Activated CD4-positive, alpha-beta T cell treated with anti-CD3 and anti-CD28 coated beads, Interleukin-2, amount 10 ng/mL, durations not matched to agents 24 days and 14 days (primary cell): Measurements from ENCODE around the gene PRKACA. TPM values are rescaled to one million over a fixed set of nuclear protein-coding genes. Genes with fewer than 3 reads are reported as not detected.

Experiments used
- DNase-seq: peaks from one replicate; pipeline ENCODE4 v3.0.0; 2022
- H3K27ac Mint-ChIP-seq: one replicate; pipeline ENCODE4 v1.8.0; 2022; ENCODE audit warnings: mild to moderate bottlenecking, mixed read lengths
- H3K27me3 Mint-ChIP-seq: one replicate; pipeline ENCODE4 v1.8.0; 2022; ENCODE audit warnings: mixed read lengths
- H3K36me3 Mint-ChIP-seq: one replicate; pipeline ENCODE4 v1.8.0; 2022; ENCODE audit warnings: low read depth, mild to moderate bottlenecking, mixed read lengths
- H3K4me1 Mint-ChIP-seq: one replicate; pipeline ENCODE4 v1.8.0; 2021; ENCODE audit warnings: mixed read lengths
- H3K4me3 Mint-ChIP-seq: one replicate; pipeline ENCODE4 v1.8.0; 2022; ENCODE audit warnings: mild to moderate bottlenecking, moderate library complexity, mixed read lengths
- H3K9me3 Mint-ChIP-seq: one replicate; pipeline ENCODE4 v1.8.0; 2021; ENCODE audit warnings: mixed read lengths
- intact Hi-C: fragments of 100-400 bp; cut with micrococcal nuclease; formaldehyde crosslinking; loops from one replicate; pipeline ENCODE4 v1.15.1; 2023
- total RNA-seq: library from RNA; stranded (reverse); gene quantifications from 2 replicates; pipeline ENCODE4 v1.2.3, GENCODE V29; 2022

The PRKACA gene
- total RNA-seq, 1 donor from 2014 or later: 64.7 TPM

DNA sequence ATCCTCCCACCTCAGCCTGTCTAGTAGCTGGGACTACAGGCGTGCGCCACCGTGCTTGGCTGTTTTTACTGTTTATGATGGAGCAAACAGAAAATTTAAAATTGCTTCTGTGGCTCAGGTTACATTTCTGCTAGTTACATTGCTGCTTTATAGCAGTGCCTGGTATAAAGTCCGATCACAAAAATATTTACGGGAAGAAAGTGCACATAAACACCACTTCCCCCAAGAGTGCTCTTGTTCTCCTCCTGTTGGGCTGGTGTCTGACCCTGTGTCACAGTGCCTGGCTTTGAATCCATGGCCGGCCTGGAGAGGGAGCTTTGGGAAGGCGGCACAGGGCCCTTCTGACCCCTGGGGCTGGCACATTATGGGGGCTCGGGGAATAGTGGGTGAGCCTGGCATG lies 11.9 kb downstream of the PRKACA start:
- no peak for DNase-seq
- H3K27me3 Mint-ChIP-seq: no peaks in the 10 kb centered on the region
- peaks cover 13% of the 10 kb centered on the region for H3K36me3 Mint-ChIP-seq
- no peaks in the 10 kb centered on the region for H3K4me1 Mint-ChIP-seq
- intact Hi-C loops: no loop called here
- H3K27ac Mint-ChIP-seq: no peak overlapping the region
- H3K4me3 Mint-ChIP-seq: no peak overlapping the region
- no peaks in the 10 kb centered on the region for H3K9me3 Mint-ChIP-seq

- Mint-ChIP-seq H3K27me3 (no peaks in the 10 kb centered on the region), H3K27ac (no peak overlapping the region), H3K4me1 (no peaks in the 10 kb centered on the region), H3K36me3 (peaks cover 13% of the 10 kb centered on the region), H3K4me3 (no peak overlapping the region), H3K9me3 (no peaks in the 10 kb centered on the region)
- intact Hi-C loops: no loop called here
- no peak for DNase-seq
Observed at GRCh38 chr19:14103310-14103709, 14.3 kb downstream of the PRKACA start.

- Mint-ChIP-seq H3K4me1 (no peaks in the 10 kb centered on the region), H3K27me3 (no peaks in the 10 kb centered on the region), H3K4me3 (no peak overlapping the region), H3K27ac (no peak overlapping the region), H3K9me3 (no peaks in the 10 kb centered on the region), H3K36me3 (peaks cover 16% of the 10 kb centered on the region)
- intact Hi-C loops: no loop called here
- DNase-seq: no peak
Observed at GRCh38 chr19:14102756-14103155, 14.8 kb downstream of the PRKACA start.

DNA sequence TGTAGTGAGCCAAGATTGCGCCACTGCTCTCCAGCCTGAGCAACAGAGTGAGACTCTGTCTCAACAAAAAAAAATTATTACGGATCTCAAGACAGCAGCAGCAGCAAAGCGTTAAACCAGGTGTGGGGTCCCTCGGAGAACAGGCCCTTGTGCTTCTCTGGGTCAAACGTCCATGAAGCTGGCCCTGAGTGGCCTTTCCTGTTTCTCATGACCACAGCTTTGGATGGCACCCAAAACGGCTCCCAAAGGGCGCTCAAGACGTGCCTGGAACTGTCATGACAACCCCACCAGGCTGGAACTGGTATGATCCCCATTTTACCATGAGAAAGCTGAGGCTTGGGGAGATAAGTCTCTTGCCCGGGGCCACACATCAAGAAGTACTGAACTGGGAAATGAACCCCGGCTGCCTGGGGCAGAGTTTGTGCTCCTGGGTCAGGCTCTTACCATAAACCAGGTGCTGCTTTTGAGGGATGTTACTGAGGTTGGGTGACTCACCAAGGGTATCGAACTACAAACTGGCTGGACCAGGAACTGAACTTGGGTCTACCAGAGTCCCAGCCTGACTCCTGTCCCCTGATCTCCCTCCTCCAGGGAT lies 15.4 kb downstream of the PRKACA start:
- Mint-ChIP-seq H3K4me3 (no peak overlapping the region), H3K27me3 (no peaks in the 10 kb centered on the region), H3K36me3 (peaks cover 15% of the 10 kb centered on the region), H3K27ac (no peak overlapping the region), H3K9me3 (no peaks in the 10 kb centered on the region), H3K4me1 (no peaks in the 10 kb centered on the region)
- no peak for DNase-seq
- intact Hi-C loops: no loop called here

DNA sequence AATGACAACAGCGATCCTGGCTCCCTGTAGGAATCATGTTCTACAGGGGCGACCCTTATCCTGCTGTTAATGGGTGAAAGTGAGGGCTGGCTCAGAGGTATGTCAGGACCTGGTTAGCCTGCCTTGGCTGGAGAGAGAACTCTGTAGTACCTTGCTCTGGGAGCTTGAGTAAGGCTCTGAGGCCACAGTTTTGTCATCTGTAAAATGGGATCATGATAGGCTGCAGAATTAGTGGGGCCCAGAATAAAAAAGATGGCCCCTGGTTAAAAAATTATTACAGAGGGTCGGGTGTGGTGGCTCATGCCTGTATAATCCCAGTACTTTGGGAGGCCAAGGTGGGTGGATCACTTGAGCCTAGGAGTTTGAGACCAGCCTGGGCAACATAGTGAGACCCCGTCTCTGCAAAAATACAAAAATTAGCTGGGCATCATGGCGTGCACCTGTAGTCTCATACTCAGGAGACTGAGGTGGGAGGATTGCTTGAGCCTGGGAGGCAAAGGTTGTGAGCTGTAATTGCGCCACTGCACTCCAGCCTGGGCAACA lies 16.5 kb downstream of the PRKACA start:
- Mint-ChIP-seq H3K27ac (no peak overlapping the region), H3K4me1 (no peaks in the 10 kb centered on the region), H3K27me3 (no peaks in the 10 kb centered on the region), H3K4me3 (no peak overlapping the region), H3K9me3 (no peaks in the 10 kb centered on the region), H3K36me3 (peaks cover 20% of the 10 kb centered on the region)
- intact Hi-C loops: no loop called here
- DNase-seq: no peak

GRCh38 chr19:14097532-14098151 lies 19.9 kb downstream of the PRKACA start:
- peaks cover 2% of the 10 kb centered on the region for H3K4me1 Mint-ChIP-seq
- intact Hi-C loops: no loop called here
- H3K36me3 Mint-ChIP-seq: peaks cover 28% of the 10 kb centered on the region
- no peak for DNase-seq
- H3K4me3 Mint-ChIP-seq: no peak overlapping the region
- no peak overlapping the region for H3K27ac Mint-ChIP-seq
- no peaks in the 10 kb centered on the region for H3K27me3 Mint-ChIP-seq
- peaks cover 5% of the 10 kb centered on the region for H3K9me3 Mint-ChIP-seq

DNA sequence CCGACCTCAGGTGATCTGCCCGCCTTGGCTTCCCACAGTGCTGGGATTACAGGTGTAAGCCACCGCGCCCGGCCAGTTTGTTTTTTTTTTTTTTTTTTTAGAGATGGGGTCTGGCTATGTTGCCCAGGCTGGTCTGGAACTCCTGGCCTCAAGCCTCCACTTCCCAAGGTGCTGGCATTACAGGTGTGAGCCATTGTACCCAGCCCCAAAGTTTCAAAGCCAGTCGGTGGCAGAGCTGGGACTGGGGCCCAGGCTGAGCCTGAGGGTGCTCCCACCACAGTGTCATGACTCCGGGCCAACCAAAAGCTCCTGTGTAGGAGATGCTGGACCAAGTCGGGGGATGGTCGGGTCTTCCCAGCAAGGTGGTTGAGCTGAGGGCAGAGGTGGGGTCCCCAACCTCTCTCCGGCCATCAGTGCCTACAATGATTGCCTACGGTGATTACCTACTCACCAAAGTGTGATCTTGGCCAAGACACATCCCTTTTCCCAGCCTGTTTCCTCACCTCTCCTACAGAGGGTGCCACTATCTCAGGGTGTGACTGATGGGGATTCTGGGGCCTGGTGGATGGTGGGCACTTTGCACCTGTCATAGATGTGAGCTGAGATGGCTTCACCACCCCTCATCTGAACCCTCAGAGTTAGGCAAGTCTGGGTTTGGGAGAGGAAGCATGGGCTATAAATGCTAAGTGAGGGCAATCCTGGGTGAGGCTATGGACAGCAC lies 21.1 kb downstream of the PRKACA start:
- H3K4me1 Mint-ChIP-seq: peaks cover 9% of the 10 kb centered on the region
- no peak for DNase-seq
- intact Hi-C loops: no loop called here
- H3K9me3 Mint-ChIP-seq: peaks cover 5% of the 10 kb centered on the region
- H3K4me3 Mint-ChIP-seq: no peak overlapping the region
- H3K27ac Mint-ChIP-seq: no peak overlapping the region
- peaks cover 32% of the 10 kb centered on the region for H3K36me3 Mint-ChIP-seq
- H3K27me3 Mint-ChIP-seq: no peaks in the 10 kb centered on the region

GRCh38 chr19:14094854-14095253 lies 22.7 kb downstream of the PRKACA start:
- Mint-ChIP-seq H3K27ac (peak overlapping the region; percentile 48), H3K4me3 (no peak overlapping the region), H3K36me3 (peaks cover 28% of the 10 kb centered on the region), H3K27me3 (no peaks in the 10 kb centered on the region), H3K4me1 (peaks cover 10% of the 10 kb centered on the region), H3K9me3 (peaks cover 5% of the 10 kb centered on the region)
- intact Hi-C loops: no loop called here
- DNase-seq: peak; percentile 61

GRCh38 chr19:14093117-14093823 lies 24.3 kb downstream of the PRKACA start:
- H3K4me3 Mint-ChIP-seq: peak overlapping the region; percentile 41
- DNase-seq: peak; percentile 58
- intact Hi-C loops: no loop called here
- no peaks in the 10 kb centered on the region for H3K27me3 Mint-ChIP-seq
- peaks cover 5% of the 10 kb centered on the region for H3K9me3 Mint-ChIP-seq
- peaks cover 37% of the 10 kb centered on the region for H3K36me3 Mint-ChIP-seq
- H3K27ac Mint-ChIP-seq: peak overlapping the region; percentile 68
- peaks cover 14% of the 10 kb centered on the region for H3K4me1 Mint-ChIP-seq

DNA sequence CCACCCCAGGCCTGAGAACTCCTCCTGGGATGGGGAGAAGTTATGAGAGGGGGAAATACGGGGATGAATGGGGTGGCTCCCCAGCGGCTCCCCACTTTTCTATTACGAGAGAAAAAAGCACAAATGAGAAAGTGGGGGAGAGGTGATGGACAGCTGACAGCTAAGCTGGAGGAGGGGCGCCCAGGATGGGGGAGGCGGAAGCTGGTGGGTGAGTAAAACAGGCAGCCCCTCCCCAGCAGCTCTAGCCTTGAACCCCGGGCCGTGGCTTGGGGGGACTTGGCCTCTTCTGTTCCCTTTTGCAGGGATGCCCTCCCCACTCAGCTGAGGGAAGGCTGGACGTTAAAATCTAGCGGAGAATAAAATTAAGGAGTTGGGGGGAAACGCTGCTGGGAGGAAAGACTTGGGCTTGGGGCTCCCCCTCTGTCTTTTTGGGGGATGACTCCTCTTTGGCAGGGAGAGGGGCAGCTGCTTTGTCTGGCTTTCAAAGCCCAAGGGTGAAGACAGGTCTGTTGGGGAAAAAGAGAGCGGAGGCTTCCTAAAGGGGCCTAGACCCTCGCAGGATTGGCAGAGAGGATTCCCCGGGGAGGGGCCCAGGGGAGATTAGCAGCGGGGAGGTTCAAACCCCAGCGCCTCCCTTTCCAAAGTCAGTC lies 25.6 kb downstream of the PRKACA start:
- Mint-ChIP-seq H3K36me3 (peaks cover 39% of the 10 kb centered on the region), H3K27ac (peak overlapping the region; percentile 98), H3K27me3 (no peaks in the 10 kb centered on the region), H3K9me3 (peaks cover 5% of the 10 kb centered on the region), H3K4me3 (peak overlapping the region; percentile 92), H3K4me1 (peaks cover 17% of the 10 kb centered on the region)
- intact Hi-C loops: loop anchor here (1.0 to 2.0 kb wide), 3 partner anchors 19 to 45 kb away; partner anchors contain the start of genes ASF1B and PRKACA
- DNase-seq: peak; percentile 86

- peak; percentile 94 for DNase-seq
- Mint-ChIP-seq H3K36me3 (peaks cover 40% of the 10 kb centered on the region), H3K27me3 (no peaks in the 10 kb centered on the region), H3K9me3 (peaks cover 5% of the 10 kb centered on the region), H3K27ac (peak overlapping the region; percentile 98), H3K4me3 (peak overlapping the region; percentile 92), H3K4me1 (peaks cover 17% of the 10 kb centered on the region)
- intact Hi-C loops: loop anchor here (1.0 to 2.0 kb wide), 3 partner anchors 18 to 46 kb away; partner anchors contain the start of genes ASF1B and PRKACA
Observed at GRCh38 chr19:14091081-14091812, 26.3 kb downstream of the PRKACA start.

DNA sequence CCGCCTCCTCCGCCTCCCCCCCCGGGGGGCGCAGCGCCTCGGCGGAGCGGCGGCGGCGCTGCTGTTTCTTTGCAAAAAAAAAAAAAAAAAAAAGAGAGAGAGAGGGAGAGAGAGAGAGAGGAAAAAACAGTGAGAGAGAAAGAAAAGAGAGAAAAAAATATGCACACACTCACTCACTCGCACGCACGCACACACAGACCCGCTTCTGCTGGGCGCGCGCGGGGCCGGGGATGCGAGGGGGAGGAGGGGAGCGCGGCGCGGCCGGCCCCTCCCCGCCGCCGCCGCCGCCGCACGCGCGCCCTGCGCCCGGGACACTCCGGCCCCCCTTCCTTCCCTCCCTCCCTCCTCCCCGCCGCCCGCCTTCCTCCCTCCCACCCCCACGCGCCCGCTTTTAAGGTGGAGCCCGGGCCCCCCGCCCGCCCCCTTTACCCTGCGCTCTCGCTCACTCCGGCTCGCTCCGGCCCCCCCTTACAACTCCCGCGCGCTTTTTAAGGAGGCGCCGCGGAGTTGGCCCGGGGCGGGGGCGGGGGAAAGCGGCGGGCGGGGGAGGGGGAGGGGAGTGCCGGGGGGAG lies 27.0 kb downstream of the PRKACA start, which contains the start of gene SAMD1:
Gene SAMD1 (minus strand): TSS at position 243 of the 572 bp plus-strand sequence.
- H3K4me1 Mint-ChIP-seq: peaks cover 17% of the 10 kb centered on the region
- H3K27me3 Mint-ChIP-seq: no peaks in the 10 kb centered on the region
- H3K36me3 Mint-ChIP-seq: peaks cover 40% of the 10 kb centered on the region
- H3K27ac Mint-ChIP-seq: peak within 1 kb of the TSS; percentile 98
- peak; percentile 90 for DNase-seq
- intact Hi-C loops: loop anchor here (1.0 to 2.0 kb wide), 3 partner anchors 17 to 46 kb away; partner anchors contain the start of genes ASF1B and PRKACA
- peaks cover 5% of the 10 kb centered on the region for H3K9me3 Mint-ChIP-seq
- peak within 1 kb of the TSS; percentile 92 for H3K4me3 Mint-ChIP-seq
